Gastrocnemius medialis (tissue), 4 donors: ENCODE measurements around the gene INKA2.

Source experiments
- POLR2A ChIP-seq, 2 donors: fragments of 450-650 bp; IDR thresholded peaks; one replicate each; pipeline ENCODE4 v1.6.1; 2017; ENCODE audit warnings: antibody characterized with exemption in 2 of 2, mild to moderate bottlenecking in 2 of 2, moderate library complexity in 2 of 2
- TF ChIP-seq, protein P1 (sequence below), 5 experiments: fragments of 450-650 bp in 3 of 5; fragments of 200-600 bp in 2 of 5; sonication (generic) in 2 of 5; IDR thresholded peaks in 4 of 5; conservative IDR thresholded peaks in 1 of 5; 1 replicate in 4 of 5; 2 replicates in 1 of 5; pipeline ENCODE4 v1.5.1; 2016 to 2019; ENCODE audit warnings: antibody characterized with exemption in 5 of 5, mild to moderate bottlenecking in 3 of 5, moderate library complexity in 3 of 5

DNA sequence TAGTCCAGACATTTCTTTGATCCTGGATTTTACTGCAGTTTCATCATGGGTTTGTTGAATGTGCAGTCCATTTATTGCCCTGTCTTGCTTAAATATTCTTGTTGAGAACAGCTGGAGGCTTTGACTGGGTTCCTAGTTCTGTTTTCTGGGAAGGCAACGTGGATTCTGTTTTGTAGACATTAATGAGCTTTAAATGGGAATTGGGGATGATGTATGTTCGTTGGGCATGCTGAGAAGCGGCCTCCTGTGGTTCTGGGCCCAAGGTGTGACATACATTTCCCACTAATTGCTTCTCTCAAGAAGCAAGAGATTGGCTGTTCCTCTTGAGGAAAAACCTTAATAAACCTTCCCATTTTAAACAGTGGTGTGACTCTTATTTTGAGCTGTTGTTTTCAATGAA, 22.9 kb downstream of the INKA2 start:
- TF ChIP-seq POLR2A (IDR thresholded peaks at IDR 0.05) = no peak
- TF ChIP-seq, protein P1, sequence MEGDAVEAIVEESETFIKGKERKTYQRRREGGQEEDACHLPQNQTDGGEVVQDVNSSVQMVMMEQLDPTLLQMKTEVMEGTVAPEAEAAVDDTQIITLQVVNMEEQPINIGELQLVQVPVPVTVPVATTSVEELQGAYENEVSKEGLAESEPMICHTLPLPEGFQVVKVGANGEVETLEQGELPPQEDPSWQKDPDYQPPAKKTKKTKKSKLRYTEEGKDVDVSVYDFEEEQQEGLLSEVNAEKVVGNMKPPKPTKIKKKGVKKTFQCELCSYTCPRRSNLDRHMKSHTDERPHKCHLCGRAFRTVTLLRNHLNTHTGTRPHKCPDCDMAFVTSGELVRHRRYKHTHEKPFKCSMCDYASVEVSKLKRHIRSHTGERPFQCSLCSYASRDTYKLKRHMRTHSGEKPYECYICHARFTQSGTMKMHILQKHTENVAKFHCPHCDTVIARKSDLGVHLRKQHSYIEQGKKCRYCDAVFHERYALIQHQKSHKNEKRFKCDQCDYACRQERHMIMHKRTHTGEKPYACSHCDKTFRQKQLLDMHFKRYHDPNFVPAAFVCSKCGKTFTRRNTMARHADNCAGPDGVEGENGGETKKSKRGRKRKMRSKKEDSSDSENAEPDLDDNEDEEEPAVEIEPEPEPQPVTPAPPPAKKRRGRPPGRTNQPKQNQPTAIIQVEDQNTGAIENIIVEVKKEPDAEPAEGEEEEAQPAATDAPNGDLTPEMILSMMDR (IDR thresholded peaks at IDR 0.05 in 4 of 5, conservative IDR thresholded peaks at IDR 0.05 in 1 of 5) = no peak
